D721Med (cell line): ENCODE data around the gene ZNF407.

Source experiments
- DNase-seq: peaks from one replicate; pipeline ENCODE4 v3.0.0; 2011; ENCODE audit warnings: low spot score; ENCODE audit not compliant: insufficient read length
- FAIRE-seq: peaks from 2 replicates; lab custom pipeline; 2011; peaks lifted over from hg19 to GRCh38; lab: Jason Lieb, UNC
- CTCF ChIP-seq: IDR thresholded peaks from 2 replicates; pipeline ENCODE4 v1.5.1; 2012; ENCODE audit warnings: mild to moderate bottlenecking, control low read depth; ENCODE audit not compliant: insufficient read depth; ENCODE audit errors: missing control alignments

ZNF407 gene

DNA sequence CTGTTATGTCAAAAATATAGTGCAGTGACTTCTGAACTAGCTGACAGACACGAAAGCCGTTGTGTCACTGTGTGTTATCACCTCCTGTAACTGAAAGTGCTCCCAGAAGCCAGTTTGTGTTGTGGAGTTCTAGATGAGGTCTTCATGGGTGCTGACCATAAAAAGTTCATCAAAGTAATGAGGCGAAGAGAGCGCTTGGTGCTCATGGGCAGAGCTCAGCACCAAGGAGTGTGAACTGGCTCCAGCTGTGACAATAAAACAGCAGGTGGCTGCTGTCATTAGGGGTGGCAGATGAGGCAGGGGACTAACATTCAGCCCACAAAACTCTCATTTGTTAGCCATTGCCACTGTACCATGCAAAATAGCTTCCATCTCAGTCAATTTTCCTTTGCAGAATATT is 151.1 kb downstream of the ZNF407 start:
- DNase-seq (no peak), FAIRE-seq (no peak)

DNA sequence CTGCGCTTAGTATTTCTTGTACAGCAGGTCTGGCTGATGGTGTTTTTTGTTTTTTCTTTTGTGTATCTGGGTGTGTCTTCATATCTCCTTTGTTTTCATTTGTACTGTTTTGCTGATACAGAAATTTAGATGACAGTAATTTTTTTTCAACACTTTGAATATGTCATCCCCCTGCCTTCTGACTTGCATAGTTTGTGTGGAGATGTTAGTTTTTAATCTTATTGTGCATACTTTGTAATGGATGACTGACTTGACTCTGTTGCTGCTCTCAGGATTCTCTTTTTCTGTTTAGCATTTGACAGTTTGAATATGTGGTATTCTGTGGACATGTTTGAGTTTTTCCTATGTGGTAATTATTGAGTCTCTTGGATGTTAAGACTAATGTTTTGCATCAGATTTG is 161.3 kb downstream of the ZNF407 start:
- no peak for TF ChIP-seq CTCF
- FAIRE-seq (no peak), DNase-seq (no peak)

More for the DNA sequence above, 151.1 kb downstream of the ZNF407 start:
- TF ChIP-seq CTCF = no peak

DNA sequence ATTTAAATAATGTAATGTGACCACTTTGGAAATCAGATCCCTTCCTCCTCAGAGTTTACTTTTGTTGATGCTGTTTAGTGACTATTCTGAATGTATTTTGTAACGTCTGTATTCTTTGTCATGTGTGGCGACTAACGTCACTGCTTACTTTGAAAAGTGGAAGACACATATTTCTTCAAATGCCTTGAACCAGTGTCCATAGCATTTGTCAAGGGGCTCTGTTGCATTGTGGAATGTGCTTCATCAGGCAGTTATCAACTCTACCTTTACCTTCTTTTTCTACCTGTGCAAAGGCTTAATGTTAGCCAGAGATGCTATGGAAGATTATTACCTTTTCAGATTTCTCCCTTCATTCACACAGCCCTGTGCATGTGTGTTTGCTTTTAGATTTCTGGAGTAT is 162.4 kb downstream of the ZNF407 start:
- no peak for DNase-seq
- TF ChIP-seq CTCF = no peak
- no peak for FAIRE-seq

GRCh38 chr18:74760436-74760835 is 162.8 kb downstream of the ZNF407 start:
- TF ChIP-seq CTCF = no peak
- DNase-seq = no peak
- FAIRE-seq = no peak

- no peak for DNase-seq
- no peak for TF ChIP-seq CTCF
- no peak for FAIRE-seq
Measured at GRCh38 chr18:74766251-74766650, 168.6 kb downstream of the ZNF407 start.

- no peak for DNase-seq
- no peak for TF ChIP-seq CTCF
- peak; percentile 99 for FAIRE-seq
Measured at GRCh38 chr18:74768096-74768495, 170.4 kb downstream of the ZNF407 start.

- TF ChIP-seq CTCF = no peak
- FAIRE-seq (peak; percentile 99), DNase-seq (no peak)
Measured at GRCh38 chr18:74773171-74773624, 175.5 kb downstream of the ZNF407 start.
